NCI-H2171 treated with DMSO at 0.1 percent for 48 hours (cell line): Measurements from ENCODE around the gene COBL.
A peak's percentile ranks its signal among the peaks of the same experiment; 100 is the strongest.
"Not testable (repeated sequence)": the region's sequence is repeated elsewhere in the genome, so short reads cannot be mapped to it uniquely, and the experiment has no call there.

Experiments
- DNase-seq: peaks from one replicate; lab custom pipeline; 2025; lab: John Stamatoyannopoulos, UW

Gene COBL

GRCh38 chr7:51000956-51001355 is 315.7 kb downstream of the COBL start:
- DNase-seq = no peak

- no peak for DNase-seq
Measured at GRCh38 chr7:50994753-50995319, 321.8 kb downstream of the COBL start.

GRCh38 chr7:50990214-50990613 is 326.4 kb downstream of the COBL start:
- not testable (repeated sequence) for DNase-seq

GRCh38 chr7:50988988-50989387 is 327.6 kb downstream of the COBL start:
- DNase-seq = no peak

GRCh38 chr7:50988465-50988864 is 328.1 kb downstream of the COBL start:
- DNase-seq = no peak

- DNase-seq = no peak
Measured at GRCh38 chr7:50985096-50985495, 331.5 kb downstream of the COBL start.

- DNase-seq = no peak
Measured at GRCh38 chr7:50983850-50984249, 332.8 kb downstream of the COBL start.

GRCh38 chr7:50982626-50983025 is 334.0 kb downstream of the COBL start:
- no peak for DNase-seq

- DNase-seq = no peak
Measured at GRCh38 chr7:50981743-50982142, 334.9 kb downstream of the COBL start.

- DNase-seq = no peak
Measured at GRCh38 chr7:50980411-50980810, 336.2 kb downstream of the COBL start.

GRCh38 chr7:50978633-50979215 is 337.9 kb downstream of the COBL start:
- no peak for DNase-seq

- DNase-seq = no peak
Measured at GRCh38 chr7:50977421-50977820, 339.2 kb downstream of the COBL start.

- DNase-seq = no peak
Measured at GRCh38 chr7:50976064-50976463, 340.5 kb downstream of the COBL start.

- DNase-seq = no peak
Measured at GRCh38 chr7:50974240-50974639, 342.4 kb downstream of the COBL start.

GRCh38 chr7:50973814-50974213 is 342.8 kb downstream of the COBL start:
- DNase-seq = no peak

GRCh38 chr7:50970092-50970491 is 346.5 kb downstream of the COBL start:
- DNase-seq = peak; percentile 8
